NOMO-1 (cell line): ENCODE measurements around the gene RNU7-1.

Source experiments
- DNase-seq, 2 experiments: peaks; one replicate each; lab custom pipeline; 2025; ENCODE audit not compliant: unreplicated experiment in 2 of 2; lab: John Stamatoyannopoulos, UW

RNU7-1 gene

GRCh38 chr12:6987956-6988553 is 44.4 kb downstream of the RNU7-1 start:
- DNase-seq = no peak
